Smooth muscle cell (in vitro differentiated cells): ENCODE data around the gene SH3YL1. TPM values are rescaled to one million over a fixed set of nuclear protein-coding genes. Genes with fewer than 3 reads are reported as not detected.

Experiments
- DNase-seq: peaks from one replicate; lab custom pipeline; 2025; ENCODE audit not compliant: unreplicated experiment; lab: John Stamatoyannopoulos, UW
- H2AFZ ChIP-seq: fragments of 200-600 bp; sonication (generic); 2 replicates; pipeline ENCODE4 v1.6.0; 2016; ENCODE audit warnings: antibody characterized with exemption, low read depth, mild to moderate bottlenecking
- H3F3A ChIP-seq: fragments of 200-600 bp; sonication (generic); 2 replicates; pipeline ENCODE4 v1.6.0; 2017; ENCODE audit warnings: antibody characterized with exemption, low read depth
- H3K27ac ChIP-seq: fragments of 200-600 bp; sonication (generic); 2 replicates; pipeline ENCODE4 v1.5.1; 2016; ENCODE audit warnings: low read depth, mild to moderate bottlenecking
- H3K27me3 ChIP-seq: fragments of 200-600 bp; sonication (generic); 2 replicates; pipeline ENCODE4 v1.6.1; 2016; ENCODE audit warnings: low read depth, mild to moderate bottlenecking
- H3K36me3 ChIP-seq: fragments of 200-600 bp; sonication (generic); 2 replicates; pipeline ENCODE4 v1.5.1; 2016; ENCODE audit warnings: low read depth
- H3K4me1 ChIP-seq: fragments of 200-600 bp; sonication (generic); 2 replicates; pipeline ENCODE4 v1.5.1; 2016; ENCODE audit warnings: low read depth
- H3K4me2 ChIP-seq: fragments of 200-600 bp; sonication (generic); 2 replicates; pipeline ENCODE4 v1.6.0; 2016; ENCODE audit warnings: mild to moderate bottlenecking
- H3K4me3 ChIP-seq: fragments of 200-600 bp; sonication (generic); 2 replicates; pipeline ENCODE4 v1.5.1; 2016; ENCODE audit warnings: mild to moderate bottlenecking
- H3K79me2 ChIP-seq: fragments of 200-600 bp; sonication (generic); 2 replicates; pipeline ENCODE4 v1.6.0; 2016; ENCODE audit warnings: low read depth, mild to moderate bottlenecking
- H3K9ac ChIP-seq: fragments of 200-600 bp; sonication (generic); 2 replicates; pipeline ENCODE4 v1.6.0; 2016; ENCODE audit warnings: low read depth
- H3K9me3 ChIP-seq: fragments of 200-600 bp; sonication (generic); replicated peaks from 2 replicates; pipeline ENCODE4 v1.5.1; 2016; ENCODE audit warnings: low read depth
- H4K20me1 ChIP-seq: fragments of 200-600 bp; sonication (generic); 2 replicates; pipeline ENCODE4 v1.6.0; 2016; ENCODE audit warnings: low read depth
- WGBS: methylation state at CpG from one replicate; pipeline ENCODE4 v1.1.7; 2016; ENCODE audit warnings: low lambda C conversion rate; 5-methylcytosine and 5-hydroxymethylcytosine counted together
- polyA plus RNA-seq: library from polyadenylated mRNA; unstranded; fragments of >200 nt; fragmentation: Nextera tagmentation; extraction: Ambion mirVana; gene quantifications from 2 replicates; pipeline ENCODE4 v1.2.1, GENCODE V29; 2016
- total RNA-seq: library from RNA; depleted of rRNA; stranded (reverse); fragments of >200 nt; gene quantifications from 2 replicates; pipeline ENCODE4 v1.2.3, GENCODE V29; 2014
- TF ChIP-seq, protein P1 (sequence below): fragments of 200-600 bp; sonication (generic); IDR thresholded peaks from 2 replicates; pipeline ENCODE4 v1.5.1; 2017; ENCODE audit warnings: borderline replicate concordance, mild to moderate bottlenecking, antibody characterized with exemption; ENCODE audit not compliant: insufficient read depth, poor library complexity, severe bottlenecking

Gene SH3YL1
- total and polyA plus RNA-seq, 2 experiments from 2014 or later: 12.1 to 42.8 TPM

- no peak overlapping the region for H3K4me3 ChIP-seq
- no peak for DNase-seq
- no peak overlapping the region for H3K27ac ChIP-seq
- H3K27me3 ChIP-seq: no peaks in the 10 kb centered on the region
- no peaks in the 10 kb centered on the region for H3K9me3 ChIP-seq
- no peaks in the 10 kb centered on the region for H3K79me2 ChIP-seq
- no peak overlapping the region for H3K9ac ChIP-seq
- H3K36me3 ChIP-seq: no peaks in the 10 kb centered on the region
- TF ChIP-seq, protein P1, sequence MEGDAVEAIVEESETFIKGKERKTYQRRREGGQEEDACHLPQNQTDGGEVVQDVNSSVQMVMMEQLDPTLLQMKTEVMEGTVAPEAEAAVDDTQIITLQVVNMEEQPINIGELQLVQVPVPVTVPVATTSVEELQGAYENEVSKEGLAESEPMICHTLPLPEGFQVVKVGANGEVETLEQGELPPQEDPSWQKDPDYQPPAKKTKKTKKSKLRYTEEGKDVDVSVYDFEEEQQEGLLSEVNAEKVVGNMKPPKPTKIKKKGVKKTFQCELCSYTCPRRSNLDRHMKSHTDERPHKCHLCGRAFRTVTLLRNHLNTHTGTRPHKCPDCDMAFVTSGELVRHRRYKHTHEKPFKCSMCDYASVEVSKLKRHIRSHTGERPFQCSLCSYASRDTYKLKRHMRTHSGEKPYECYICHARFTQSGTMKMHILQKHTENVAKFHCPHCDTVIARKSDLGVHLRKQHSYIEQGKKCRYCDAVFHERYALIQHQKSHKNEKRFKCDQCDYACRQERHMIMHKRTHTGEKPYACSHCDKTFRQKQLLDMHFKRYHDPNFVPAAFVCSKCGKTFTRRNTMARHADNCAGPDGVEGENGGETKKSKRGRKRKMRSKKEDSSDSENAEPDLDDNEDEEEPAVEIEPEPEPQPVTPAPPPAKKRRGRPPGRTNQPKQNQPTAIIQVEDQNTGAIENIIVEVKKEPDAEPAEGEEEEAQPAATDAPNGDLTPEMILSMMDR: no peak
- no peaks in the 10 kb centered on the region for H3K4me1 ChIP-seq
- H3K4me2 ChIP-seq: no peak overlapping the region
- H4K20me1 ChIP-seq: no peaks in the 10 kb centered on the region
- H3F3A ChIP-seq: no peaks in the 10 kb centered on the region
- H2AFZ ChIP-seq: no peak overlapping the region
Measured at GRCh38 chr2:182509-183122, 81.2 kb downstream of the SH3YL1 start.

GRCh38 chr2:180311-180710, 83.5 kb downstream of the SH3YL1 start:
- Histone ChIP-seq H3K9ac (no peak overlapping the region), H3F3A (peaks cover 3% of the 10 kb centered on the region), H3K9me3 (no peaks in the 10 kb centered on the region), H3K36me3 (no peaks in the 10 kb centered on the region), H4K20me1 (no peaks in the 10 kb centered on the region), H2AFZ (no peak overlapping the region), H3K27ac (no peak overlapping the region), H3K4me1 (no peaks in the 10 kb centered on the region), H3K79me2 (no peaks in the 10 kb centered on the region), H3K4me3 (no peak overlapping the region), H3K4me2 (no peak overlapping the region), H3K27me3 (no peaks in the 10 kb centered on the region)
- TF ChIP-seq, protein P1: no peak
- DNase-seq: no peak
- 75% methylated on average over 3 of the region's 3 CpGs for WGBS

GRCh38 chr2:179886-180285, 83.9 kb downstream of the SH3YL1 start:
- Histone ChIP-seq H3F3A (peaks cover 5% of the 10 kb centered on the region), H3K27me3 (no peaks in the 10 kb centered on the region), H4K20me1 (no peaks in the 10 kb centered on the region), H3K4me3 (no peak overlapping the region), H2AFZ (no peak overlapping the region), H3K4me2 (no peak overlapping the region), H3K9me3 (no peaks in the 10 kb centered on the region), H3K36me3 (no peaks in the 10 kb centered on the region), H3K9ac (no peak overlapping the region), H3K79me2 (no peaks in the 10 kb centered on the region), H3K4me1 (no peaks in the 10 kb centered on the region), H3K27ac (no peak overlapping the region)
- DNase-seq: no peak
- TF ChIP-seq, protein P1: no peak

DNA sequence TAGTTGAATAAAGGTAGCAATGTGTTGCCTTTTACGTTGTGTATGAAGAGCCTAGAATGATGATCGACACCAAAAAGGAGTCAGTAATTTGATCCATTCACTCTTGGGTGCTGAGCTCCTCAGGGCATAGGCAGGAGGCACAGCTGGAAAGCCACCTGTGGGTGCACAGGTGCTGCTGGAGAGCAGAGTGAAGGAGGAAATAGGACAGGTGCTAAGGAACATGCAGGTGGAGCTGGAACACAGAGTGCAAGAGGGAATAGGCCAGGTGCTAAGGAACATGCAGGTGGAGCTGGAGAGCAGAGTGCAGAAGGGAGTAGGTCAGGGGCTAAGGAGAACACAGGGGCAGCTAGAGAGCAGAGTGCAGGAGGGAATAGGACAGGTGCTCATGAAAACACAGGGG, 86.1 kb downstream of the SH3YL1 start:
- 95% methylated on average over 2 of the region's 2 CpGs for WGBS
- Histone ChIP-seq H4K20me1 (no peaks in the 10 kb centered on the region), H3K4me1 (no peaks in the 10 kb centered on the region), H3K79me2 (no peaks in the 10 kb centered on the region), H3K4me3 (no peak overlapping the region), H3K27me3 (no peaks in the 10 kb centered on the region), H3K4me2 (no peak overlapping the region), H3K9me3 (no peaks in the 10 kb centered on the region), H2AFZ (no peak overlapping the region), H3K9ac (no peak overlapping the region), H3F3A (peaks cover 5% of the 10 kb centered on the region), H3K36me3 (no peaks in the 10 kb centered on the region), H3K27ac (no peak overlapping the region)
- TF ChIP-seq, protein P1: no peak
- no peak for DNase-seq
